K562 (cell line): ENCODE data around the gene HACL1. TPM values are rescaled to one million over a fixed set of nuclear protein-coding genes. Genes with fewer than 3 reads are reported as not detected.
A peak's percentile ranks its signal among the peaks of the same experiment; 100 is the strongest.

ENCODE experiments used
- CLOCK ChIP-seq: fragments of 250-450 bp; sonication (Bioruptor Pico); IDR thresholded peaks from 2 replicates; pipeline ENCODE4 v1.4.0; 2020; ENCODE audit warnings: mild to moderate bottlenecking, moderate library complexity, borderline replicate concordance
- MXD1 ChIP-seq: fragments of 250-450 bp; sonication (Bioruptor Pico); IDR thresholded peaks from 2 replicates; pipeline ENCODE4 v1.8.0; 2021; ENCODE audit warnings: borderline replicate concordance, mild to moderate bottlenecking, moderate library complexity; ENCODE audit not compliant: poor library complexity, severe bottlenecking
- NCOA1 ChIP-seq: fragments of 450-650 bp; IDR thresholded peaks from 2 replicates; pipeline ENCODE4 v1.6.1; 2016; ENCODE audit warnings: low read depth
- ZNF224 ChIP-seq: sonication (generic); formaldehyde crosslinking; IDR thresholded peaks from 2 replicates; pipeline ENCODE4 v1.8.0; 2022; ENCODE audit warnings: mild to moderate bottlenecking, missing genetic modification reagents
- polyA plus RNA-seq, 8 experiments: library from polyadenylated mRNA; depleted of rRNA in 4 of 8; stranded (reverse) in 5 of 8; unstranded in 3 of 8; fragments of >200 nt; fragmentation: Nextera tagmentation in 2 of 8; fragmentation: Illumina TruSeq in 1 of 8; extraction: Ambion mirVana in 2 of 8; extraction: Trizol in 1 of 8; gene quantifications; 2 replicates each; pipeline versions ENCODE4 v1.2.1 to v1.2.3, GENCODE V29; 2011 to 2014; ENCODE audit warnings: inconsistent platforms in 1 of 8, missing spikeins in 1 of 8
- total RNA-seq, 7 experiments: library from RNA; depleted of rRNA in 6 of 7; stranded (reverse); fragments of >200 nt in 6 of 7; fragmentation: Illumina TruSeq in 2 of 7; extraction: Trizol in 2 of 7; gene quantifications; 2 replicates each; pipeline versions ENCODE4 v1.2.1 to v1.2.3, GENCODE V29; 2011 to 2021; ENCODE audit warnings: low replicate concordance in 1 of 7
- TF ChIP-seq, protein P1 (sequence below): fragments of 450-650 bp; IDR thresholded peaks from 2 replicates; pipeline ENCODE4 v1.6.1; 2016; ENCODE audit warnings: low read depth
- TF ChIP-seq, protein P2 (sequence below), 2 experiments: fragments of 450-650 bp in 1 of 2; sonication (generic) in 1 of 2; formaldehyde crosslinking in 1 of 2; IDR thresholded peaks; 2 replicates each; pipeline versions ENCODE4 v1.7.1 to v1.9.0; 2016 to 2022; ENCODE audit warnings: inconsistent platforms in 1 of 2, mild to moderate bottlenecking in 1 of 2, missing genetic modification reagents in 1 of 2

Gene HACL1
- total and polyA plus RNA-seq, 9 of the 15 experiments (the other 6 are each of a cell fraction or from before 2014, with no cell fraction given), result 18.9 to 61.5 (median 30.5) TPM

- TF ChIP-seq, protein P1, sequence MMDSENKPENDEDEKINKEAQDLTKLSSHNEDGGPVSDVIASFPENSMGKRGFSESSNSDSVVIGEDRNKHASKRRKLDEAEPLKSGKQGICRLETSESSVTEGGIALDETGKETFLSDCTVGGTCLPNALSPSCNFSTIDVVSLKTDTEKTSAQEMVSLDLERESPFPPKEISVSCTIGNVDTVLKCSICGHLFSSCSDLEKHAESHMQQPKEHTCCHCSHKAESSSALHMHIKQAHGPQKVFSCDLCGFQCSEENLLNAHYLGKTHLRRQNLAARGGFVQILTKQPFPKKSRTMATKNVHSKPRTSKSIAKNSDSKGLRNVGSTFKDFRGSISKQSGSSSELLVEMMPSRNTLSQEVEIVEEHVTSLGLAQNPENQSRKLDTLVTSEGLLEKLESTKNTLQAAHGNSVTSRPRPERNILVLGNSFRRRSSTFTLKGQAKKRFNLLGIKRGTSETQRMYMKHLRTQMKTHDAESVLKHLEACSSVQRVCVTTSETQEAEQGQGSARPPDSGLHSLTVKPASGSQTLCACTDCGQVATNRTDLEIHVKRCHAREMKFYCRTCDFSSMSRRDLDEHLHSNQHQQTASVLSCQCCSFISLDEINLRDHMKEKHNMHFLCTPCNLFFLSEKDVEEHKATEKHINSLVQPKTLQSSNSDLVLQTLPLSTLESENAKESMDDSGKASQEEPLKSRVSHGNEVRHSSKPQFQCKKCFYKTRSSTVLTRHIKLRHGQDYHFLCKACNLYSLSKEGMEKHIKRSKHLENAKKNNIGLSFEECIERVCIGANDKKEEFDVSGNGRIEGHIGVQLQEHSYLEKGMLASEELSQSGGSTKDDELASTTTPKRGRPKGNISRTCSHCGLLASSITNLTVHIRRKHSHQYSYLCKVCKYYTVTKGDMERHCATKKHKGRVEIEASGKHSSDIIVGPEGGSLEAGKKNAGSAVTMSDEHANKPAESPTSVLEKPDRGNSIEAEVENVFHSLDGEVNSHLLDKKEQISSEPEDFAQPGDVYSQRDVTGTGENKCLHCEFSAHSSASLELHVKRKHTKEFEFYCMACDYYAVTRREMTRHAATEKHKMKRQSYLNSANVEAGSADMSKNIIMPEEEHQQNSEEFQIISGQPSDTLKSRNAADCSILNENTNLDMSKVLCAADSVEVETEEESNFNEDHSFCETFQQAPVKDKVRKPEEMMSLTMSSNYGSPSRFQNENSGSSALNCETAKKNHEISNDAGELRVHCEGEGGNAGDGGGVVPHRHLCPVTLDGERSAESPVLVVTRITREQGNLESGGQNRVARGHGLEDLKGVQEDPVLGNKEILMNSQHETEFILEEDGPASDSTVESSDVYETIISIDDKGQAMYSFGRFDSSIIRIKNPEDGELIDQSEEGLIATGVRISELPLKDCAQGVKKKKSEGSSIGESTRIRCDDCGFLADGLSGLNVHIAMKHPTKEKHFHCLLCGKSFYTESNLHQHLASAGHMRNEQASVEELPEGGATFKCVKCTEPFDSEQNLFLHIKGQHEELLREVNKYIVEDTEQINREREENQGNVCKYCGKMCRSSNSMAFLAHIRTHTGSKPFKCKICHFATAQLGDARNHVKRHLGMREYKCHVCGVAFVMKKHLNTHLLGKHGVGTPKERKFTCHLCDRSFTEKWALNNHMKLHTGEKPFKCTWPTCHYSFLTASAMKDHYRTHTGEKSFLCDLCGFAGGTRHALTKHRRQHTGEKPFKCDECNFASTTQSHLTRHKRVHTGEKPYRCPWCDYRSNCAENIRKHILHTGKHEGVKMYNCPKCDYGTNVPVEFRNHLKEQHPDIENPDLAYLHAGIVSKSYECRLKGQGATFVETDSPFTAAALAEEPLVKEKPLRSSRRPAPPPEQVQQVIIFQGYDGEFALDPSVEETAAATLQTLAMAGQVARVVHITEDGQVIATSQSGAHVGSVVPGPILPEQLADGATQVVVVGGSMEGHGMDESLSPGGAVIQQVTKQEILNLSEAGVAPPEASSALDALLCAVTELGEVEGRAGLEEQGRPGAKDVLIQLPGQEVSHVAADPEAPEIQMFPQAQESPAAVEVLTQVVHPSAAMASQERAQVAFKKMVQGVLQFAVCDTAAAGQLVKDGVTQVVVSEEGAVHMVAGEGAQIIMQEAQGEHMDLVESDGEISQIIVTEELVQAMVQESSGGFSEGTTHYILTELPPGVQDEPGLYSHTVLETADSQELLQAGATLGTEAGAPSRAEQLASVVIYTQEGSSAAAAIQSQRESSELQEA, result no peak
- TF ChIP-seq MXD1 (CRISPR knock-in tag) (peak; percentile 61), ZNF224 (CRISPR knock-in tag) (no peak), NCOA1 (no peak), CLOCK (CRISPR knock-in tag) (no peak; the same call in 1 of the 2 replicates)
- TF ChIP-seq, protein P2, sequence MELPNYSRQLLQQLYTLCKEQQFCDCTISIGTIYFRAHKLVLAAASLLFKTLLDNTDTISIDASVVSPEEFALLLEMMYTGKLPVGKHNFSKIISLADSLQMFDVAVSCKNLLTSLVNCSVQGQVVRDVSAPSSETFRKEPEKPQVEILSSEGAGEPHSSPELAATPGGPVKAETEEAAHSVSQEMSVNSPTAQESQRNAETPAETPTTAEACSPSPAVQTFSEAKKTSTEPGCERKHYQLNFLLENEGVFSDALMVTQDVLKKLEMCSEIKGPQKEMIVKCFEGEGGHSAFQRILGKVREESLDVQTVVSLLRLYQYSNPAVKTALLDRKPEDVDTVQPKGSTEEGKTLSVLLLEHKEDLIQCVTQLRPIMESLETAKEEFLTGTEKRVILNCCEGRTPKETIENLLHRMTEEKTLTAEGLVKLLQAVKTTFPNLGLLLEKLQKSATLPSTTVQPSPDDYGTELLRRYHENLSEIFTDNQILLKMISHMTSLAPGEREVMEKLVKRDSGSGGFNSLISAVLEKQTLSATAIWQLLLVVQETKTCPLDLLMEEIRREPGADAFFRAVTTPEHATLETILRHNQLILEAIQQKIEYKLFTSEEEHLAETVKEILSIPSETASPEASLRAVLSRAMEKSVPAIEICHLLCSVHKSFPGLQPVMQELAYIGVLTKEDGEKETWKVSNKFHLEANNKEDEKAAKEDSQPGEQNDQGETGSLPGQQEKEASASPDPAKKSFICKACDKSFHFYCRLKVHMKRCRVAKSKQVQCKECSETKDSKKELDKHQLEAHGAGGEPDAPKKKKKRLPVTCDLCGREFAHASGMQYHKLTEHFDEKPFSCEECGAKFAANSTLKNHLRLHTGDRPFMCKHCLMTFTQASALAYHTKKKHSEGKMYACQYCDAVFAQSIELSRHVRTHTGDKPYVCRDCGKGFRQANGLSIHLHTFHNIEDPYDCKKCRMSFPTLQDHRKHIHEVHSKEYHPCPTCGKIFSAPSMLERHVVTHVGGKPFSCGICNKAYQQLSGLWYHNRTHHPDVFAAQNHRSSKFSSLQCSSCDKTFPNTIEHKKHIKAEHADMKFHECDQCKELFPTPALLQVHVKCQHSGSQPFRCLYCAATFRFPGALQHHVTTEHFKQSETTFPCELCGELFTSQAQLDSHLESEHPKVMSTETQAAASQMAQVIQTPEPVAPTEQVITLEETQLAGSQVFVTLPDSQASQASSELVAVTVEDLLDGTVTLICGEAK (IDR thresholded peaks at IDR 0.05), result no peak
- TF ChIP-seq, protein P2 (CRISPR knock-in tag; IDR thresholded peaks at IDR 0.05), result no peak
Measured at GRCh38 chr3:15591928-15592327, 9.4 kb downstream of the HACL1 start (continued).
